GM12891 (cell line): ENCODE measurements around the gene SORT1.

Experiments used
- PAX5 ChIP-seq: IDR thresholded peaks from 2 replicates; pipeline ENCODE4 v1.6.1; 2011; ENCODE audit warnings: low read length, moderate library complexity, mild to moderate bottlenecking; ENCODE audit not compliant: insufficient read depth, severe bottlenecking
- POLR2A ChIP-seq: IDR thresholded peaks from 2 replicates; pipeline ENCODE4 v1.6.1; 2011; ENCODE audit warnings: low read depth, low read length, control low read depth
- POLR2AphosphoS5 ChIP-seq: IDR thresholded peaks from 2 replicates; pipeline ENCODE4 v1.6.1; 2011; ENCODE audit warnings: low read depth, low read length, control low read depth
- SPI1 ChIP-seq: IDR thresholded peaks from 2 replicates; pipeline ENCODE4 v1.6.1; 2011; ENCODE audit warnings: low read depth, low read length, control low read depth
- TAF1 ChIP-seq: IDR thresholded peaks from 2 replicates; pipeline ENCODE4 v1.6.1; 2011; ENCODE audit warnings: low read depth, low read length, control low read depth

DNA sequence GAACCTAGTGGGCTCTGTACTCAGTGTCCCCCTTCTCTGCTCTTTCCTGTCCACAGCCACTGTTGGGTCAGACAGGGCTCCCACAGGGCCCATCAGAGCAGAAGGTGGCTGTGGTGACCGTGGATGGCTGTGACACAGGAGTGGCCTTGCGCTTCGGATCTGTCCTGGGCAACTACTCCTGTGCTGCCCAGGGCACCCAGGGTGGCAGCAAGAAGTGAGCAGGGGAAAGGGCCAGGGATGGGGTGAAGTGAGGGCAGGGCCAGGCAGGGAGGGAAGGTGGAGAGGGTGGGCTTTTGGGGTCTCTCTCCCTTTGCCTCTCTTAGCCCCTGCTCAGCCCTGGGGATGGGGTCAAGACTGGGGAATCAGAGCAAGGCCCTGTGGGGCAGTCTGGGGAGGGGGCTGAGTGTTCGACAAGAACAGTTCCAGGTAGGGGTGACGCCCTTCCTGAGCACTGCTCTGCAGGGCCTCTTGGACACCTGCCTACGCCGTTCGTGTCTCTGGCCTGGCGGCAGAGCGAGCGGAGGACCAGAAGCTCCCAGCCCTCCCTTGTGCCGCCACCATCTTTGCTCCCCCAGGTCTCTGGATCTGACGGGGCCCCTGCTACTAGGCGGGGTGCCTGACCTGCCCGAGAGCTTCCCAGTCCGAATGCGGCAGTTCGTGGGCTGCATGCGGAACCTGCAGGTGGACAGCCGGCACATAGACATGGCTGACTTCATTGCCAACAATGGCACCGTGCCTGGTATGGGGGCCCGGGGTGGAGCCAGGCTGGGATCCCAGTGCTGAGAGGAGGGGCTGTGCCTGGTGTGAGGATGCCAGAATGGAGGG lies 135.3 kb downstream of the SORT1 start:
- TF ChIP-seq POLR2AphosphoS5 (no peak), SPI1 (no peak), POLR2A (no peak), TAF1 (no peak), PAX5 (no peak)
